SK-N-SH (cell line): ENCODE results near the gene CCDC116. TPM values are rescaled to one million over a fixed set of nuclear protein-coding genes. Genes with fewer than 3 reads are reported as not detected.

ENCODE experiments used
- CTCF ChIA-PET: fragments of 300-600, 350-600 bp; formaldehyde crosslinking; extraction: SDS; loops from one replicate; lab custom pipeline; 2021; lab: Yijun Ruan, JAX
- POLR2A ChIA-PET: fragments of 350-600 bp; sonication (Branson Sonifier 250); formaldehyde crosslinking; extraction: SDS; loops from one replicate; lab custom pipeline; 2020; ENCODE audit warnings: antibody characterized with exemption, inconsistent platforms; lab: Yijun Ruan, JAX
- DNase-seq: peaks from one replicate; pipeline ENCODE4 v3.0.0; 2012
- H2AFZ ChIP-seq: fragments of 200-600 bp; sonication (generic); 2 replicates; pipeline ENCODE4 v1.8.1; 2016; ENCODE audit warnings: antibody characterized with exemption, mild to moderate bottlenecking, low read depth
- H3F3A ChIP-seq: fragments of 200-600 bp; sonication (generic); replicated peaks from 2 replicates; pipeline ENCODE3; 2016; ENCODE audit warnings: antibody characterized with exemption, mild to moderate bottlenecking; ENCODE audit not compliant: insufficient read depth
- H3K27ac ChIP-seq, 2 experiments: fragments of 200-500 bp in 1 of 2; fragments of 200-600 bp in 1 of 2; sonication (Bioruptor generic) in 1 of 2; sonication (generic), shearing (Covaris generic) in 1 of 2; 2 replicates each; pipeline versions ENCODE4 v1.5.1 to v1.6.1; 2014 to 2016; ENCODE audit warnings: low read depth in 2 of 2, inconsistent platforms in 1 of 2, low read length in 1 of 2, mild to moderate bottlenecking in 1 of 2, mixed read lengths in 1 of 2
- H3K27me3 ChIP-seq: fragments of 200-600 bp; sonication (generic), shearing (Covaris generic); 2 replicates; pipeline ENCODE4 v1.6.1; 2016; ENCODE audit warnings: mixed run types; ENCODE audit not compliant: insufficient read depth
- H3K36me3 ChIP-seq, 2 experiments: fragments of 200-500 bp in 1 of 2; fragments of 200-600 bp in 1 of 2; sonication (Bioruptor generic) in 1 of 2; sonication (generic) in 1 of 2; replicated peaks in 1 of 2; 2 replicates each; pipeline versions ENCODE3 to v1.5.1; 2014 to 2016; ENCODE audit warnings: low read length in 1 of 2, mild to moderate bottlenecking in 1 of 2; ENCODE audit not compliant: insufficient read depth in 2 of 2, control insufficient read depth in 1 of 2
- H3K4me1 ChIP-seq, 2 experiments: fragments of 200-500 bp in 1 of 2; fragments of 200-600 bp in 1 of 2; sonication (Bioruptor generic) in 1 of 2; sonication (generic), shearing (Covaris generic) in 1 of 2; 2 replicates each; pipeline versions ENCODE4 v1.5.1 to v1.6.1; 2014 to 2016; ENCODE audit warnings: low read depth in 1 of 2, low read length in 1 of 2, mixed run types in 1 of 2; ENCODE audit not compliant: insufficient read depth in 2 of 2, control insufficient read depth in 1 of 2
- H3K4me2 ChIP-seq: fragments of 200-600 bp; sonication (generic), shearing (Covaris generic); 2 replicates; pipeline ENCODE4 v1.6.1; 2017; ENCODE audit warnings: mixed run types
- H3K4me3 ChIP-seq, 2 experiments: fragments of 200-500 bp in 1 of 2; fragments of 200-600 bp in 1 of 2; sonication (Bioruptor generic) in 1 of 2; sonication (generic), shearing (Covaris generic) in 1 of 2; 2 replicates each; pipeline versions ENCODE4 v1.5.1 to v1.8.1; 2014 to 2016; ENCODE audit warnings: low read depth in 2 of 2, inconsistent platforms in 1 of 2, low read length in 1 of 2, mild to moderate bottlenecking in 1 of 2, mixed read lengths in 1 of 2, moderate library complexity in 1 of 2
- H3K79me2 ChIP-seq: fragments of 200-600 bp; sonication (generic); 2 replicates; pipeline ENCODE4 v1.8.1; 2017; ENCODE audit warnings: mild to moderate bottlenecking; ENCODE audit not compliant: insufficient read depth
- H3K9ac ChIP-seq: fragments of 200-600 bp; sonication (generic); 2 replicates; pipeline ENCODE4 v1.6.1; 2017; ENCODE audit warnings: mixed run types
- H3K9me2 ChIP-seq: fragments of 200-600 bp; sonication (generic); 2 replicates; pipeline ENCODE4 v1.6.1; 2017; ENCODE audit warnings: mixed run types
- H3K9me3 ChIP-seq: fragments of 200-600 bp; sonication (generic); 2 replicates; pipeline ENCODE4 v1.6.1; 2017; ENCODE audit warnings: mixed run types, mild to moderate bottlenecking, moderate library complexity
- H4K20me1 ChIP-seq: fragments of 200-600 bp; sonication (generic); 2 replicates; pipeline ENCODE4 v1.6.1; 2017; ENCODE audit warnings: mild to moderate bottlenecking, mixed run types; ENCODE audit not compliant: insufficient read depth
- ELF1 ChIP-seq: IDR thresholded peaks from 2 replicates; pipeline ENCODE4 v1.4.0; 2012
- EZH2phosphoT487 ChIP-seq: fragments of 200-600 bp; sonication (generic); IDR thresholded peaks from 2 replicates; pipeline ENCODE4 v1.6.1; 2017; ENCODE audit warnings: low read depth, mixed run types, mild to moderate bottlenecking, antibody characterized with exemption, moderate library complexity, borderline replicate concordance
- FOXM1 ChIP-seq: IDR thresholded peaks from 2 replicates; pipeline ENCODE4 v1.4.0; 2012; ENCODE audit warnings: low read depth, mild to moderate bottlenecking
- GABPA ChIP-seq: IDR thresholded peaks from 2 replicates; pipeline ENCODE4 v1.4.0; 2012; ENCODE audit warnings: low read depth, mild to moderate bottlenecking
- GATA2 ChIP-seq: sonication (generic); formaldehyde crosslinking; IDR thresholded peaks from 2 replicates; pipeline ENCODE4 v1.5.0; 2020; ENCODE audit warnings: mild to moderate bottlenecking, missing genetic modification reagents
- JUND ChIP-seq: IDR thresholded peaks from 2 replicates; pipeline ENCODE4 v1.4.0; 2012
- MEF2A ChIP-seq: IDR thresholded peaks from 2 replicates; pipeline ENCODE4 v1.4.0; 2012; ENCODE audit warnings: low read depth, borderline replicate concordance
- NFIC ChIP-seq: IDR thresholded peaks from 2 replicates; pipeline ENCODE4 v1.4.0; 2012; ENCODE audit warnings: borderline replicate concordance
- POLR2AphosphoS5 ChIP-seq: IDR thresholded peaks from 2 replicates; pipeline ENCODE4 v1.6.1; 2012; ENCODE audit warnings: low read depth, low read length
- RAD21 ChIP-seq: IDR thresholded peaks from 2 replicates; pipeline ENCODE4 v1.6.1; 2012; ENCODE audit warnings: mild to moderate bottlenecking, low read length
- REST ChIP-seq: IDR thresholded peaks from 2 replicates; pipeline ENCODE4 v1.6.1; 2012; ENCODE audit warnings: mild to moderate bottlenecking, low read depth, low read length, moderate library complexity
- RFX5 ChIP-seq: IDR thresholded peaks from 2 replicates; pipeline ENCODE4 v1.6.1; 2012; ENCODE audit warnings: mild to moderate bottlenecking, improper control_type of control experiment, low read length
- RXRA ChIP-seq: IDR thresholded peaks from 2 replicates; pipeline ENCODE4 v1.4.0; 2012; ENCODE audit warnings: low read depth, mild to moderate bottlenecking, borderline replicate concordance
- SIN3A ChIP-seq: IDR thresholded peaks from 2 replicates; pipeline ENCODE4 v1.6.1; 2012; ENCODE audit warnings: low read depth, mild to moderate bottlenecking, low read length, moderate library complexity, borderline replicate concordance
- SMC3 ChIP-seq: IDR thresholded peaks from 2 replicates; pipeline ENCODE4 v1.6.1; 2012; ENCODE audit warnings: low read depth, low read length, improper control_type of control experiment
- TAF1 ChIP-seq: IDR thresholded peaks from 2 replicates; pipeline ENCODE4 v1.6.1; 2012; ENCODE audit warnings: low read depth, mild to moderate bottlenecking, low read length, moderate library complexity, borderline replicate concordance
- USF2 ChIP-seq: fragments of 150-350 bp; IDR thresholded peaks from 2 replicates; pipeline ENCODE4 v1.6.1; 2017; ENCODE audit warnings: antibody characterized with exemption, low read length, low read depth, borderline replicate concordance
- WGBS: methylation state at CpG from one replicate; pipeline ENCODE4 v1.1.6; 2017; ENCODE audit warnings: low lambda C conversion rate; 5-methylcytosine and 5-hydroxymethylcytosine counted together
- polyA plus RNA-seq, 3 experiments: library from polyadenylated mRNA; depleted of rRNA; stranded (reverse); fragments of >200 nt; gene quantifications; 2 replicates each; pipeline ENCODE4 v1.2.3, GENCODE V29; 2012

Gene CCDC116
- polyA plus RNA-seq, 1 of the 3 experiments (the other 2 are of a cell fraction), result 0.28 TPM

GRCh38 chr22:21621025-21621424, 11.5 kb upstream of the CCDC116 start:
- Histone ChIP-seq H3K9ac (no peak overlapping the region), H3F3A (peaks cover 13% of the 10 kb centered on the region), H3K27ac (no peak overlapping the region), H3K4me2 (no peak overlapping the region), H3K4me3 (no peak overlapping the region), H4K20me1 (peaks cover 92% of the 10 kb centered on the region), H2AFZ (no peak overlapping the region), H3K9me3 (no peaks in the 10 kb centered on the region), H3K36me3 (peaks cover 6 to 22% of the 10 kb centered on the region in 2 experiments), H3K27me3 (no peaks in the 10 kb centered on the region), H3K9me2 (no peaks in the 10 kb centered on the region), H3K79me2 (peaks cover 84% of the 10 kb centered on the region), H3K4me1 (no peaks in the 10 kb centered on the region; a peak in 1 of 4 replicates)
- ChIA-PET CTCF (interaction anchor here (0.7 to 1.4 kb wide), 3 partner anchors 8 to 26 kb away, joined by 3 to 5 read pairs (median 4); partner anchors contain the start of gene SDF2L1), POLR2A (no interaction called here)
- 100% methylated on average over 2 of the region's 3 CpGs for WGBS
- DNase-seq, result no peak
- TF ChIP-seq FOXM1 (no peak), ELF1 (no peak), JUND (no peak), USF2 (no peak), POLR2AphosphoS5 (no peak), GATA2 (CRISPR knock-in tag) (no peak), RAD21 (no peak), EZH2phosphoT487 (no peak), GABPA (no peak), RFX5 (no peak), SMC3 (no peak), RXRA (no peak), NFIC (no peak), TAF1 (no peak), REST (no peak), SIN3A (no peak), MEF2A (no peak)
